Left lung (tissue), 10 donors: ENCODE data around the gene TEX54. TPM values are rescaled to one million over a fixed set of nuclear protein-coding genes. Genes with fewer than 3 reads are reported as not detected.
A peak's percentile ranks its signal among the peaks of the same experiment; 100 is the strongest.

Experiments
- ATAC-seq: fragments of 200-7000 bp; cut with Tn5 transposase; one replicate; pipeline ENCODE4 v1.9.1; 2020; ENCODE audit warnings: moderate library complexity
- DNase-seq, 4 donors: peaks; one replicate each; pipeline ENCODE4 v3.0.0-alpha.2; 2013 to 2020
- H3K27ac ChIP-seq, 2 donors: fragments of 200-600 bp; sonication (generic) in 1 of 2; one replicate each; pipeline versions ENCODE4 v1.5.0 to v1.8.0; 2020 to 2021
- H3K27me3 ChIP-seq, 2 donors: fragments of 200-600 bp; sonication (generic) in 1 of 2; one replicate each; pipeline versions ENCODE4 v1.5.0 to v1.8.0; 2020 to 2021
- H3K36me3 ChIP-seq, 2 donors: fragments of 200-600 bp; sonication (generic) in 1 of 2; one replicate each; pipeline versions ENCODE4 v1.5.0 to v1.8.0; 2020 to 2021
- H3K4me1 ChIP-seq, 2 donors: fragments of 200-600 bp; one replicate each; pipeline ENCODE4 v1.8.0; 2021
- H3K4me3 ChIP-seq, 2 donors: fragments of 200-600 bp; sonication (generic) in 1 of 2; one replicate each; pipeline versions ENCODE4 v1.5.0 to v1.8.0; 2020 to 2021; ENCODE audit warnings: mild to moderate bottlenecking in 1 of 2
- H3K9me3 ChIP-seq, 2 donors: fragments of 200-600 bp; sonication (generic) in 1 of 2; one replicate each; pipeline versions ENCODE4 v1.5.0 to v1.8.0; 2020 to 2021
- CTCF ChIP-seq, 2 donors: fragments of 200-600 bp; sonication (generic) in 1 of 2; IDR thresholded peaks; one replicate each; pipeline versions ENCODE4 v1.5.0 to v1.8.0; 2021; ENCODE audit warnings: antibody characterized with exemption in 2 of 2
- intact Hi-C, 2 donors: fragments of 100-400 bp; cut with DNase I; formaldehyde crosslinking; loops; one replicate each; pipeline versions ENCODE4 v1.11.2 to v1.14.2; 2022
- microRNA-seq, 2 donors: library from miRNA; unstranded; fragments of <30 nt; microRNA quantifications; one replicate each; pipeline ENCODE4, GENCODE V29; 2019
- polyA plus RNA-seq, 6 donors: library from polyadenylated mRNA; unstranded; fragments of 120-200 nt; gene quantifications; one replicate each; pipeline ENCODE4 v1.2.1, GENCODE V29; 2013; ENCODE audit not compliant: insufficient read length in 6 of 6
- total RNA-seq, 2 donors: library from RNA; stranded (reverse); fragmentation: NEBNext Ultra II Directional; extraction: Animal tissue kit (Norgen Biotek cat#: 25700); gene quantifications; one replicate each; pipeline ENCODE4 v1.2.1, GENCODE V29; 2021
- donor health status: DM: no; HTN: yes; CAD: no.
- donor health status: DM: no; HTN: no; CAD: no.

The TEX54 gene
- total and polyA plus RNA-seq, 8 donors = 0.36 to 0.69 TPM; not detected in 6

- H3K9me3 ChIP-seq = no peaks in the 10 kb centered on the region
- H3K27me3 ChIP-seq = no peaks in the 10 kb centered on the region
- no peak for TF ChIP-seq CTCF (IDR thresholded peaks at IDR 0.05)
- DNase-seq (no peak), ATAC-seq (no peak)
- H3K36me3 ChIP-seq = peaks cover 0 to 44% of the 10 kb centered on the region in 2 donors
- intact Hi-C loops = no loop called here
- H3K27ac ChIP-seq = no peak overlapping the region
- H3K4me3 ChIP-seq = no peak overlapping the region
- H3K4me1 ChIP-seq = peaks cover 26 to 66% of the 10 kb centered on the region in 2 donors
Measured at GRCh38 chr11:62788991-62789390, 43.6 kb downstream of the TEX54 start.

- ATAC-seq = peak; percentile 89
- H3K27me3 ChIP-seq = no peaks in the 10 kb centered on the region
- H3K36me3 ChIP-seq = peaks cover 0 to 37% of the 10 kb centered on the region in 2 donors
- H3K4me1 ChIP-seq = peaks cover 20 to 57% of the 10 kb centered on the region in 2 donors
- H3K4me3 ChIP-seq = peak within 1 kb of the TSS; percentile 91 to 96
- TF ChIP-seq CTCF (IDR thresholded peaks at IDR 0.05) = peak in 1 of 2 donors; percentile 6
- peak within 1 kb of the TSS; percentile 96 to 98 for H3K27ac ChIP-seq
- intact Hi-C loops = no loop called here
- no peaks in the 10 kb centered on the region for H3K9me3 ChIP-seq
- DNase-seq = peak; percentile 97 to 99 (median 98)
Measured at GRCh38 chr11:62787005-62787759, 45.5 kb downstream of the TEX54 start, which contains the start of gene TMEM179B. TSS of gene TMEM179B (plus strand) at chr11:62787402. CDS start at chr11:62787432, 30 bp downstream.

- peak; percentile 83 to 97 (median 91) for DNase-seq
- intact Hi-C loops = no loop called here
- H3K4me1 ChIP-seq = peaks cover 18 to 50% of the 10 kb centered on the region in 2 donors
- H3K4me3 ChIP-seq = peak overlapping the region; percentile 91 to 96
- TF ChIP-seq CTCF (IDR thresholded peaks at IDR 0.05) = peak; percentile 90 to 97
- no peaks in the 10 kb centered on the region for H3K27me3 ChIP-seq
- ATAC-seq = peak; percentile 84
- H3K9me3 ChIP-seq = no peaks in the 10 kb centered on the region
- peak overlapping the region; percentile 96 to 98 for H3K27ac ChIP-seq
- H3K36me3 ChIP-seq = peaks cover 0 to 43% of the 10 kb centered on the region in 2 donors
Measured at GRCh38 chr11:62786318-62787004, 46.2 kb downstream of the TEX54 start.

GRCh38 chr11:62782753-62783152 lies 49.9 kb downstream of the TEX54 start:
- no peak for DNase-seq
- H3K4me1 ChIP-seq = peaks cover 5 to 13% of the 10 kb centered on the region in 2 donors
- H3K9me3 ChIP-seq = no peaks in the 10 kb centered on the region
- no peak overlapping the region for H3K4me3 ChIP-seq
- H3K27ac ChIP-seq = no peak overlapping the region
- no peak for TF ChIP-seq CTCF (IDR thresholded peaks at IDR 0.05)
- no peaks in the 10 kb centered on the region for H3K27me3 ChIP-seq
- H3K36me3 ChIP-seq = peaks cover 0 to 57% of the 10 kb centered on the region in 2 donors
- ATAC-seq = no peak
- intact Hi-C loops = no loop called here

Small RNAs within 50 kb of the gene (microRNA-seq; reads per million reads assigned to microRNA genes)
- gene MIR6514 = 0.84 to 1.6 reads per million in 2 donors
- gene MIR6748 = 0 to 0.14 reads per million in 2 donors

Other genes starting within 250 kb of the TEX54 start
- gene TUT1, start 241.3 kb downstream of the TEX54 start, total RNA-seq = 10 to 100 TPM; 12.6 to 19.8 TPM
- 10 to 100 TPM; 21.9 to 27.8 (median 23.4) TPM for gene TUT1, start 241.3 kb downstream of the TEX54 start, polyA plus RNA-seq
- 10 to 100 TPM; 67.1 to 86.0 TPM for gene MTA2, start 231.0 kb downstream of the TEX54 start, total RNA-seq
- gene MTA2, start 231.0 kb downstream of the TEX54 start, polyA plus RNA-seq = 100 to 1,000 TPM in 2 of 6 donors, 10 to 100 TPM in 4; 90.1 to 110 (median 97.4) TPM
- 10 to 100 TPM; 61.5 to 82.5 TPM for gene EML3, start 220.1 kb downstream of the TEX54 start, total RNA-seq
- 10 to 100 TPM; 39.3 to 58.5 (median 53.5) TPM for gene EML3, start 220.1 kb downstream of the TEX54 start, polyA plus RNA-seq
- gene ROM1, start 219.6 kb downstream of the TEX54 start, total RNA-seq = 1 to 10 TPM; 4.3 to 5.2 TPM
- 1 to 10 TPM; 3.4 to 6.5 (median 5.9) TPM for gene ROM1, start 219.6 kb downstream of the TEX54 start, polyA plus RNA-seq
- 10 to 100 TPM; 44.1 to 46.2 TPM for gene B3GAT3, start 210.9 kb downstream of the TEX54 start, total RNA-seq
- 10 to 100 TPM; 19.0 to 35.6 (median 25.0) TPM for gene B3GAT3, start 210.9 kb downstream of the TEX54 start, polyA plus RNA-seq
- gene GANAB, start 186.2 kb downstream of the TEX54 start, total RNA-seq = 100 to 1,000 TPM; 270 to 325 TPM
- 100 to 1,000 TPM; 287 to 341 (median 312) TPM for gene GANAB, start 186.2 kb downstream of the TEX54 start, polyA plus RNA-seq
- gene INTS5, start 179.5 kb downstream of the TEX54 start, total RNA-seq = 10 to 100 TPM; 24.2 to 27.1 TPM
- 10 to 100 TPM; 12.7 to 18.4 (median 17.5) TPM for gene INTS5, start 179.5 kb downstream of the TEX54 start, polyA plus RNA-seq
- gene C11orf98, start 167.6 kb downstream of the TEX54 start, total RNA-seq = 10 to 100 TPM; 46.2 to 65.5 TPM
- gene C11orf98, start 167.6 kb downstream of the TEX54 start, polyA plus RNA-seq = 10 to 100 TPM; 42.6 to 64.7 (median 51.1) TPM
- gene CSKMT, start 167.5 kb downstream of the TEX54 start, total RNA-seq = 10 to 100 TPM; 12.8 to 21.8 TPM
- 1 to 10 TPM; 5.1 to 7.4 (median 6.0) TPM for gene CSKMT, start 167.5 kb downstream of the TEX54 start, polyA plus RNA-seq
- gene UQCC3, start 161.2 kb downstream of the TEX54 start, total RNA-seq = 1 to 10 TPM; 6.6 to 6.7 TPM
- 1 to 10 TPM; 6.2 to 9.0 (median 6.8) TPM for gene UQCC3, start 161.2 kb downstream of the TEX54 start, polyA plus RNA-seq
- gene LBHD1, start 160.6 kb downstream of the TEX54 start, total RNA-seq = 1 to 10 TPM; 6.0 to 8.2 TPM
- gene LBHD1, start 160.6 kb downstream of the TEX54 start, polyA plus RNA-seq = 1 to 10 TPM; 4.4 to 9.9 (median 8.2) TPM
- 10 to 100 TPM; 67.5 to 74.4 TPM for gene UBXN1, start 153.8 kb downstream of the TEX54 start, total RNA-seq
- 100 to 1,000 TPM; 140 to 169 (median 157) TPM for gene UBXN1, start 153.8 kb downstream of the TEX54 start, polyA plus RNA-seq
- 1 to 10 TPM in 1 of 2 donors, under 1 TPM in 1; 0.32 to 2.0 TPM for gene LRRN4CL, start 143.3 kb downstream of the TEX54 start, total RNA-seq
- gene LRRN4CL, start 143.3 kb downstream of the TEX54 start, polyA plus RNA-seq = 1 to 10 TPM in 1 of 6 donors, under 1 TPM in 5; 0.32 to 1.2 (median 0.69) TPM
- 100 to 1,000 TPM in 1 of 2 donors, 10 to 100 TPM in 1; 77.8 to 109 TPM for gene BSCL2, start 125.4 kb downstream of the TEX54 start, total RNA-seq
- gene BSCL2, start 125.4 kb downstream of the TEX54 start, polyA plus RNA-seq = 10 to 100 TPM; 39.9 to 51.9 (median 46.3) TPM
- gene GNG3, start 125.2 kb downstream of the TEX54 start, total RNA-seq = under 1 TPM in 1 of 2 donors, not detected in 1; 0.42 TPM
- 1 to 10 TPM; 1.5 to 1.9 (median 1.6) TPM for gene GNG3, start 125.2 kb downstream of the TEX54 start, polyA plus RNA-seq
- 10 to 100 TPM; 31.8 to 43.2 TPM for gene HNRNPUL2, start 105.4 kb downstream of the TEX54 start, total RNA-seq
- gene HNRNPUL2, start 105.4 kb downstream of the TEX54 start, polyA plus RNA-seq = 10 to 100 TPM; 79.9 to 95.4 (median 91.2) TPM
- 10 to 100 TPM; 32.2 to 33.0 TPM for gene TTC9C, start 104.4 kb downstream of the TEX54 start, total RNA-seq
- gene TTC9C, start 104.4 kb downstream of the TEX54 start, polyA plus RNA-seq = 10 to 100 TPM; 36.9 to 43.4 (median 39.8) TPM
- gene ZBTB3, start 78.7 kb downstream of the TEX54 start, total RNA-seq = 10 to 100 TPM; 11.2 TPM
- 1 to 10 TPM; 7.3 to 9.6 (median 8.3) TPM for gene ZBTB3, start 78.7 kb downstream of the TEX54 start, polyA plus RNA-seq
- gene POLR2G, start 71.3 kb downstream of the TEX54 start, total RNA-seq = 10 to 100 TPM; 64.9 to 70.3 TPM
- gene POLR2G, start 71.3 kb downstream of the TEX54 start, polyA plus RNA-seq = 100 to 1,000 TPM; 135 to 159 (median 148) TPM
- 10 to 100 TPM; 14.5 to 24.9 TPM for gene TAF6L, start 61.4 kb downstream of the TEX54 start, total RNA-seq
- 10 to 100 TPM; 26.6 to 35.2 (median 30.3) TPM for gene TAF6L, start 61.4 kb downstream of the TEX54 start, polyA plus RNA-seq
- 10 to 100 TPM; 52.7 to 58.7 TPM for gene TMEM179B, start 45.4 kb downstream of the TEX54 start, total RNA-seq
- gene TMEM179B, start 45.4 kb downstream of the TEX54 start, polyA plus RNA-seq = 10 to 100 TPM; 43.9 to 56.7 (median 49.8) TPM
- gene TMEM223, start 40.8 kb downstream of the TEX54 start, total RNA-seq = 10 to 100 TPM; 15.7 to 16.2 TPM
- 10 to 100 TPM; 19.6 to 26.4 (median 20.7) TPM for gene TMEM223, start 40.8 kb downstream of the TEX54 start, polyA plus RNA-seq
- 10 to 100 TPM; 67.8 to 73.0 TPM for gene NXF1, start 27.4 kb downstream of the TEX54 start, total RNA-seq
- gene NXF1, start 27.4 kb downstream of the TEX54 start, polyA plus RNA-seq = 100 to 1,000 TPM; 118 to 157 (median 134) TPM
- 10 to 100 TPM; 38.9 to 40.5 TPM for gene STX5, start 790 bp downstream of the TEX54 start, total RNA-seq
- 10 to 100 TPM; 49.5 to 55.7 (median 51.2) TPM for gene STX5, start 790 bp downstream of the TEX54 start, polyA plus RNA-seq
- 10 to 100 TPM; 24.6 to 45.4 TPM for gene WDR74, start 6.7 kb upstream of the TEX54 start, total RNA-seq
- 10 to 100 TPM; 36.1 to 54.0 (median 43.3) TPM for gene WDR74, start 6.7 kb upstream of the TEX54 start, polyA plus RNA-seq
- gene SLC3A2, start 48.1 kb upstream of the TEX54 start, total RNA-seq = 100 to 1,000 TPM; 131 to 228 TPM
- gene SLC3A2, start 48.1 kb upstream of the TEX54 start, polyA plus RNA-seq = 100 to 1,000 TPM; 161 to 223 (median 180) TPM
- gene CHRM1, start 88.5 kb upstream of the TEX54 start, total RNA-seq = 1 to 10 TPM; 1.2 to 2.3 TPM
- under 1 TPM; 0.34 to 0.71 (median 0.52) TPM for gene CHRM1, start 88.5 kb upstream of the TEX54 start, polyA plus RNA-seq
- gene SLC22A6, start 152.1 kb upstream of the TEX54 start, total RNA-seq = not detected
- under 1 TPM in 5 of 6 donors, not detected in 1; 0.08 to 0.34 (median 0.14) TPM for gene SLC22A6, start 152.1 kb upstream of the TEX54 start, polyA plus RNA-seq
- gene SLC22A8, start 183.0 kb upstream of the TEX54 start, total RNA-seq = not detected
- under 1 TPM in 5 of 6 donors, not detected in 1; 0.17 to 0.54 (median 0.37) TPM for gene SLC22A8, start 183.0 kb upstream of the TEX54 start, polyA plus RNA-seq